ENCODE data around the gene PWP1. TPM values are rescaled to one million over a fixed set of nuclear protein-coding genes. Genes with fewer than 3 reads are reported as not detected.

PWP1 gene
- total RNA-seq (2014; rRNA removed; shearing (Covaris generic)), result 52.9 and 59.2 TPM in 2 replicates
- 70.5 and 81.5 TPM in 2 replicates for polyA plus RNA-seq (2015; cell fraction: cytosol; rRNA removed)
- 104 and 120 TPM in 2 replicates for polyA plus RNA-seq (2015; cell fraction: nucleus; rRNA removed)

GRCh38 chr12:107685360-107686248, at the start of gene PWP1:
Gene PWP1 (plus strand): TSS chr12:107685799. CDS start chr12:107685900, 101 bp downstream.
- DNase-seq (ENCODE audit: low read depth), result peak; percentile 90

- DNase-seq (ENCODE audit: low read depth), result no peak
Measured at GRCh38 chr12:107641154-107641553, 44.4 kb upstream of the PWP1 start.

GRCh38 chr12:107642240-107642639, 43.4 kb upstream of the PWP1 start:
- DNase-seq (ENCODE audit: low read depth), result no peak

GRCh38 chr12:107645630-107646333, 39.8 kb upstream of the PWP1 start:
- no peak for DNase-seq (ENCODE audit: low read depth)

- DNase-seq (ENCODE audit: low read depth), result no peak
Measured at GRCh38 chr12:107646436-107646835, 39.2 kb upstream of the PWP1 start.

GRCh38 chr12:107649661-107650061, 35.9 kb upstream of the PWP1 start:
- no peak for DNase-seq (ENCODE audit: low read depth)

- no peak for DNase-seq (ENCODE audit: low read depth)
Measured at GRCh38 chr12:107650977-107651376, 34.6 kb upstream of the PWP1 start.

- no peak for DNase-seq (ENCODE audit: low read depth)
Measured at GRCh38 chr12:107651571-107652449, 33.8 kb upstream of the PWP1 start.

- DNase-seq (ENCODE audit: low read depth), result no peak
Measured at GRCh38 chr12:107653519-107653918, 32.1 kb upstream of the PWP1 start.

- no peak for DNase-seq (ENCODE audit: low read depth)
Measured at GRCh38 chr12:107654873-107655272, 30.7 kb upstream of the PWP1 start.

- DNase-seq (ENCODE audit: low read depth), result no peak
Measured at GRCh38 chr12:107655281-107656065, 30.1 kb upstream of the PWP1 start.

- DNase-seq (ENCODE audit: low read depth), result no peak
Measured at GRCh38 chr12:107656302-107656701, 29.3 kb upstream of the PWP1 start.

GRCh38 chr12:107657133-107657532, 28.5 kb upstream of the PWP1 start:
- DNase-seq (ENCODE audit: low read depth), result no peak

- DNase-seq (ENCODE audit: low read depth), result no peak
Measured at GRCh38 chr12:107657621-107658020, 28.0 kb upstream of the PWP1 start.

GRCh38 chr12:107660235-107660634, 25.4 kb upstream of the PWP1 start:
- DNase-seq (ENCODE audit: low read depth), result peak; percentile 76

GRCh38 chr12:107660861-107661415, 24.7 kb upstream of the PWP1 start:
- DNase-seq (ENCODE audit: low read depth), result no peak

GRCh38 chr12:107661830-107662229, 23.8 kb upstream of the PWP1 start:
- DNase-seq (ENCODE audit: low read depth), result no peak

GRCh38 chr12:107662484-107662883, 23.1 kb upstream of the PWP1 start:
- no peak for DNase-seq (ENCODE audit: low read depth)

GRCh38 chr12:107663277-107663676, 22.3 kb upstream of the PWP1 start:
- DNase-seq (ENCODE audit: low read depth), result no peak

- no peak for DNase-seq (ENCODE audit: low read depth)
Measured at GRCh38 chr12:107666009-107666408, 19.6 kb upstream of the PWP1 start.
